ENCODE measurements around the gene ATP6V1G3. TPM values are rescaled to one million over a fixed set of nuclear protein-coding genes. Genes with fewer than 3 reads are reported as not detected.

The ATP6V1G3 gene
- total and polyA plus RNA-seq, 9 of the 15 experiments (the other 6 are each of a cell fraction or from before 2014, with no cell fraction given): 0.32 TPM; not detected in 8

DNA sequence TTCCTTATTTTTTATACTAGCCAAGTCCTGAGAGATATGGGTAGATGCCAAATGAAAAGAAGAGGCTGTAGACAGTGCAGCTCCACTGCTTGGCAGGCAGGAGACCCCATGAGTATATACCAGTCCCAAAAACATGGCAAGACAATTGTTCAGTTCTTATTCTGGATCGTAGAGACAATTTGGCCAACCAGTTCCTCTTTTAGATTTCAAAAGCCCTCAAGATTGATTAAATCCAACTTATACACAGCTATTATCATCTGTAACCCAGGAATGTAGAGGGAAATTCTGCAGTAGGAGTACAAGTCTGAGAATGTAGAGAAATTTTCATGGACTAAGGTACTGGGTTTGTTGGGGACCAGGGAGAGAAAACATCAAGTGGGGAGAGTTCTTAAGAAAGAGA is 50.3 kb downstream of the ATP6V1G3 start:
- BruUV-seq (replicated peaks): no TSS peak
- no peak overlapping the region for H3K27ac ChIP-seq (ENCODE audit: extremely low read depth, low read depth, low read length)
- ChIA-PET POLR2A (no interaction called here), CTCF (ENCODE audit: low intra/inter-chr PET ratio) (no interaction called here)
- H3K27me3 ChIP-seq (ENCODE audit: control insufficient read depth in 2 of 2, insufficient read depth in 2 of 2, low read length in 2 of 2): no peaks in the 10 kb centered on the region
- 28% methylated on average over 1 of the region's 1 CpG for WGBS (ENCODE audit: insufficient coverage, low coverage, missing lambda C conversion rate)
- no peak overlapping the region for H2AFZ ChIP-seq (ENCODE audit: low read depth, low read length)
- H3K9me1 ChIP-seq (ENCODE audit: control insufficient read depth, insufficient read depth, low read length): no peaks in the 10 kb centered on the region
- ATAC-seq (no peak; the same call in 2 of the 3 replicates), FAIRE-seq (no peak), DNase-seq (ENCODE audit: extremely low read depth in 1 of 4, low spot score in 3 of 4) (no peak)
- H3K9me3 ChIP-seq (replicated peaks; ENCODE audit: control insufficient read depth, insufficient read depth, low read depth, low read length): no peaks in the 10 kb centered on the region
- in situ Hi-C loops (cut with MboI) (no loop called here), intact Hi-C loops (cut with micrococcal nuclease) (no loop called here)
- H4K20me1 ChIP-seq (replicated peaks; ENCODE audit: control insufficient read depth, insufficient read depth, low read length): no peaks in the 10 kb centered on the region
- H3K4me2 ChIP-seq (ENCODE audit: insufficient read depth, low read length): no peak overlapping the region
- no peaks in the 10 kb centered on the region for H3K79me2 ChIP-seq (ENCODE audit: control insufficient read depth, insufficient read depth, low read length)
- TF ChIP-seq SPI1 (IDR thresholded peaks at IDR 0.05; ENCODE audit: borderline replicate concordance, low read depth, low read length) (peak; percentile 73), FOXA1 (IDR thresholded peaks at IDR 0.05; ENCODE audit: borderline replicate concordance) (no peak)
- no peaks in the 10 kb centered on the region for H3K36me3 ChIP-seq (ENCODE audit: control insufficient read depth, insufficient read depth, low read length)
- no peak overlapping the region for H3K9ac ChIP-seq (ENCODE audit: insufficient read depth in 1 of 2, low read depth in 2 of 2, low read length in 2 of 2)
- peaks cover 0 to 6% of the 10 kb centered on the region in 2 experiments; a peak in 1 of 5 replicates for H3K4me1 ChIP-seq (replicated peaks in 1 of 2; ENCODE audit: control insufficient read depth in 2 of 2, insufficient read depth in 2 of 2, low read length in 2 of 2)
- no peak overlapping the region for H3K4me3 ChIP-seq

DNA sequence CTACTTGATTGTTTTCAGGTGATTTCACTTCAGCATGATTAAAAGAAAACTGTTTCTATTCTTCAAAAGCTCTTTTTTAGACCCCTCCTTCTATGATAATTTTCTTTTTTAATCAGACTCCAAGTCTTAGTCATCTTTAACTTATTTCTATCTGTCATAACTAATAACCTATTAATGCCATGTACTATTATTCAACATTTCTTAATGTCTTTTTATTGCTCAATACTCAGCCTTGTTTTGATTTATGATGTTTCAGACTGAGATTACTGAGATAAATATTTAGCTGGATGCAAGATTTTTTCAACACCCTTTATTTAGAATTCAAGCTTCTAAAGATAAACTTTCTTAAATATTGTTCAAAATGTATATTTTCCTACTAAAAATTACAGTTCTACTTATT is 53.6 kb downstream of the ATP6V1G3 start:
- Histone ChIP-seq H4K20me1 (replicated peaks; ENCODE audit: control insufficient read depth, insufficient read depth, low read length) (no peaks in the 10 kb centered on the region), H3K9me3 (replicated peaks; ENCODE audit: control insufficient read depth, insufficient read depth, low read depth, low read length) (no peaks in the 10 kb centered on the region), H3K27ac (ENCODE audit: extremely low read depth, low read depth, low read length) (no peak overlapping the region), H3K4me3 (no peak overlapping the region), H3K4me1 (replicated peaks in 1 of 2; ENCODE audit: control insufficient read depth in 2 of 2, insufficient read depth in 2 of 2, low read length in 2 of 2) (no peaks in the 10 kb centered on the region), H3K9ac (ENCODE audit: insufficient read depth in 1 of 2, low read depth in 2 of 2, low read length in 2 of 2) (no peak overlapping the region), H3K27me3 (ENCODE audit: control insufficient read depth in 2 of 2, insufficient read depth in 2 of 2, low read length in 2 of 2) (no peaks in the 10 kb centered on the region), H3K4me2 (ENCODE audit: insufficient read depth, low read length) (no peak overlapping the region), H3K36me3 (ENCODE audit: control insufficient read depth, insufficient read depth, low read length) (no peaks in the 10 kb centered on the region), H3K9me1 (ENCODE audit: control insufficient read depth, insufficient read depth, low read length) (no peaks in the 10 kb centered on the region), H3K79me2 (ENCODE audit: control insufficient read depth, insufficient read depth, low read length) (no peaks in the 10 kb centered on the region), H2AFZ (ENCODE audit: low read depth, low read length) (no peak overlapping the region)
- peak; percentile 38; the same call in 1 of the 2 replicates for TF ChIP-seq CEBPB (tag; IDR thresholded peaks at IDR 0.05)
- TF ChIP-seq CEBPG (CRISPR knock-in tag; IDR thresholded peaks at IDR 0.05): no peak
- TF ChIP-seq CEBPG (tag; conservative IDR thresholded peaks at IDR 0.05 in 1 of 2, IDR thresholded peaks at IDR 0.05 in 1 of 2): peak in 1 of 2 experiments; percentile 64; a peak in 2 of 4 replicates
- TF ChIP-seq, protein P1, sequence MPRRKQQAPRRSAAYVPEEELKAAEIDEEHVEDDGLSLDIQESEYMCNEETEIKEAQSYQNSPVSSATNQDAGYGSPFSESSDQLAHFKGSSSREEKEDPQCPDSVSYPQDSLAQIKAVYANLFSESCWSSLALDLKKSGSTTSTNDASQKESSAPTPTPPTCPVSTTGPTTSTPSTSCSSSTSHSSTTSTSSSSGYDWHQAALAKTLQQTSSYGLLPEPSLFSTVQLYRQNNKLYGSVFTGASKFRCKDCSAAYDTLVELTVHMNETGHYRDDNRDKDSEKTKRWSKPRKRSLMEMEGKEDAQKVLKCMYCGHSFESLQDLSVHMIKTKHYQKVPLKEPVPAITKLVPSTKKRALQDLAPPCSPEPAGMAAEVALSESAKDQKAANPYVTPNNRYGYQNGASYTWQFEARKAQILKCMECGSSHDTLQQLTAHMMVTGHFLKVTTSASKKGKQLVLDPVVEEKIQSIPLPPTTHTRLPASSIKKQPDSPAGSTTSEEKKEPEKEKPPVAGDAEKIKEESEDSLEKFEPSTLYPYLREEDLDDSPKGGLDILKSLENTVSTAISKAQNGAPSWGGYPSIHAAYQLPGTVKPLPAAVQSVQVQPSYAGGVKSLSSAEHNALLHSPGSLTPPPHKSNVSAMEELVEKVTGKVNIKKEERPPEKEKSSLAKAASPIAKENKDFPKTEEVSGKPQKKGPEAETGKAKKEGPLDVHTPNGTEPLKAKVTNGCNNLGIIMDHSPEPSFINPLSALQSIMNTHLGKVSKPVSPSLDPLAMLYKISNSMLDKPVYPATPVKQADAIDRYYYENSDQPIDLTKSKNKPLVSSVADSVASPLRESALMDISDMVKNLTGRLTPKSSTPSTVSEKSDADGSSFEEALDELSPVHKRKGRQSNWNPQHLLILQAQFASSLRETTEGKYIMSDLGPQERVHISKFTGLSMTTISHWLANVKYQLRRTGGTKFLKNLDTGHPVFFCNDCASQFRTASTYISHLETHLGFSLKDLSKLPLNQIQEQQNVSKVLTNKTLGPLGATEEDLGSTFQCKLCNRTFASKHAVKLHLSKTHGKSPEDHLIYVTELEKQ (CRISPR knock-in tag; IDR thresholded peaks at IDR 0.05): no peak
- no peak for TF ChIP-seq E2F1 (CRISPR knock-in tag; IDR thresholded peaks at IDR 0.05)
- in situ Hi-C loops (cut with MboI): no loop called here
- ATAC-seq: no peak
- intact Hi-C loops (cut with micrococcal nuclease): no loop called here
- no peak for DNase-seq (ENCODE audit: extremely low read depth in 1 of 4, low spot score in 3 of 4)
- no TSS peak for BruUV-seq (replicated peaks)
- no peak for FAIRE-seq
- ChIA-PET POLR2A (no interaction called here), CTCF (ENCODE audit: low intra/inter-chr PET ratio) (no interaction called here)

Data from K562 (cell line).